Right kidney (tissue), 9 donors: Measurements from ENCODE around the gene TRIM77.
"Not testable (repeated sequence)": the region's sequence is repeated elsewhere in the genome, so short reads cannot be mapped to it uniquely, and the experiment has no call there.

ENCODE experiments used
- DNase-seq: peaks from one replicate; pipeline ENCODE4 v3.0.0-alpha.2; 2016
- long read RNA-seq, 8 donors: transcript quantifications; one replicate each; lab custom pipeline, GENCODE V29; 2026

Gene TRIM77, protein sequence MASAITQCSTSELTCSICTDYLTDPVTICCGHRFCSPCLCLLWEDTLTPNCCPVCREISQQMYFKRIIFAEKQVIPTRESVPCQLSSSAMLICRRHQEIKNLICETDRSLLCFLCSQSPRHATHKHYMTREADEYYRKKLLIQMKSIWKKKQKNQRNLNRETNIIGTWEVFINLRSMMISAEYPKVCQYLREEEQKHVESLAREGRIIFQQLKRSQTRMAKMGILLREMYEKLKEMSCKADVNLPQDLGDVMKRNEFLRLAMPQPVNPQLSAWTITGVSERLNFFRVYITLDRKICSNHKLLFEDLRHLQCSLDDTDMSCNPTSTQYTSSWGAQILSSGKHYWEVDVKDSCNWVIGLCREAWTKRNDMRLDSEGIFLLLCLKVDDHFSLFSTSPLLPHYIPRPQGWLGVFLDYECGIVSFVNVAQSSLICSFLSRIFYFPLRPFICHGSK
- long read RNA-seq, donor 1: 0 reads
- long read RNA-seq, donor 2: 0 reads
- long read RNA-seq, donor 3: 0 reads
- long read RNA-seq, donor 4: 0 reads
- long read RNA-seq, donor 5: 0 reads
- long read RNA-seq, donor 6: 0 reads
- long read RNA-seq, donor 7: 0 reads
- long read RNA-seq, donor 8: 0 reads

DNA sequence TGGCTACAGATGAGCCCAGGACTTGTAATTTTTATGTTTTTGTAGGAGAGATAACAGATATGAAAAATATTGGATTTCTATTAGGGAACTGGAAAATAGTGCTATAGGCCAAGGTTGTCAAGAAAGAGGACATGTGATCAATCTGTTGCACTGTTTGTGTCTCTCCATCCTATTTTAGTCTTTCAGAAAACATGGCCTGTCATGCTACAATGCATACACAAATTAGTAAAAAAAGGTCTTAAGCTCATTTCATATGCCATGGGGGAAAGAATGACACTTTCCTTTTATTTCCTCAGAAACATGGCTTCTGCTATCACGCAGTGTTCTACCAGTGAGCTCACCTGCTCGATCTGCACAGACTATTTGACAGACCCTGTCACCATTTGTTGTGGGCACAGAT, at the start of gene TRIM77:
Gene TRIM77 (plus strand): TSS at position 301 of the 400 bp plus-strand sequence. CDS start 0 bp downstream, at position 301.
- not testable (repeated sequence) for DNase-seq

DNA sequence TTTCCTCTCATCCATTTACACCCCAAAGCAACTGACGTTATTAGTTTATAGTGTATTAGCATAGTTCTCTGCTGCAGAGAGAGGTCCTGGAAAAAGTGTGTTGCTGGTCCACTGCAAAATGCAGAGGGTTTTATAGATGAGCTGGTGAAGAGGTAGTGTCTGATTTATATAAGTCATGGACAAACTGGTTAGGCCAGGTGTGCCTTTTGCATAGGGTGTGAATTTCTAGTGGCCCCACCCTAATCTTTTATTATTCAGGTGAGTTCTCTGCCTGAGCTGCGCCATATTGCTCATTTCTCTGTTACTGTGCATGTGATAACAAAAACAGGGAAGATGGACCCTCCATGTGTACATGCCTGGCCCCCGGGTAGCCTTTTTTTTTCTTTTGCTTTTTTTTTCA, 43.1 kb upstream of the TRIM77 start:
- DNase-seq: no peak

DNA sequence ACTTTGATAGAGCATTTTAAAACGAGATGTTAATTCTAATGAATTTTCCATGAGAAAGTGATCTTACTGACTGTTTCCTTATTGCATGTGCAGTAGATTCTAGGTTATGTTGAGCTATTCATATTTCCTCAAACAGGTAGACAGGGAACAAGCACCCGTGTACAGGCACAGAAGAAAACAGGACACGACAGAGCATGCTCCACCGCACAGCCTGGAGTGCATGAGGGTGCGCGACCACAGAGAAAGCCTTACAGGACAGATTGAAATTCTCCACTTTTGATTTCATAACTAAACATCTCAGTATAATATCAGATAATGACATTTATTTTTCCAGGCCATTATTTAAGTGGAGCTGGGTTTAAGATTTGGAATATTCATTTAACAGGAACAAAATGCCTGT, 41.9 kb upstream of the TRIM77 start:
- not testable (repeated sequence) for DNase-seq

DNA sequence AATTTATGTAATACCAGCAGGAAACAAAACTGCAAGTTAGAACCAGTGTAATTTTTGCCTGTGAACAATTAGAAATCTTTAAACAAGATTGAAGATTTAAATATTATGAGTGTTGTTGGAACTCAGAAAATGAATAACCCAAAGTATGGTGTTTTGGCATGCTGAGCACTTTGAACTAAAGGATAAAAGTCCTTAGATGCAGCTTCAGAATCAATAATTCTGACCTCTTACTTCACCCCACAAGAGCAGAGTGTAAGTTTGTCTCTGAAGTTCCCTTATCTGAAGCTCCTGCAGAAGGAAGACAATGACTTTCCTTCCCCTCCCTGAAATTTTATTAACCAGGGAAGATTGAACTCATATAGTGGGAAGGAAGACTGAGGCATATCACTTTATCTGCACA, 40.5 kb upstream of the TRIM77 start:
- not testable (repeated sequence) for DNase-seq

DNA sequence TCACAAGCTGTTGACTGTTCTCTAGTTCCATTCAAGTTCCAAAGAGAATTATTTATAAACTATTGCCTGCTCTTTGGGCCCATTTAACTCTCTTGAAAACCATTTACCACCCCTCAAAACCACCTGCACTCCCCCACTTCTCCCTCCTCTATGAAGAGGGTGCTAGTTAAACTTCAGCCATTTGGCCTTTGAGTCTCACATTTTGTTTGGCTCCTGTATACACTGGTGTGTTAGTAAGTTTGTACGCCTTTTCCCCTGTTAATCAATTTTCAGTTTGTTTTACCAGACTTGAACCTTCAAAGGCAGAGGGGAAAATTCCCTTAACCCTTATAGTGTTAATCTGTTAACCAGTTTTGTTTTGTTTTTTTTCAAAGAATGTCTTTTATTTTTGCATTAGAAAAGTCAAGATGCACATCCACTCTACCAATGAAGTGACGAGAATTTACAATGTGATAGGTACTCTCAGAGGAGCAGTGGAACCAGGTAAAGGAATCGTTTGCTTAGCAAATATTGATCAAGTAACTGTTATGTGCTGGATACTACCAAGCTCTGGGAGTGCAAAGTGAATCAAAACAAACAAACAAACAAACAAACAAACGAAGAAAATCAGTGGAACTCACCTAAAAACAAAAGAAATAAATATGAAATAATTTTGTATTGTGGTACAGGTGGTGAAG, 40.0 kb upstream of the TRIM77 start:
- not testable (repeated sequence) for DNase-seq

DNA sequence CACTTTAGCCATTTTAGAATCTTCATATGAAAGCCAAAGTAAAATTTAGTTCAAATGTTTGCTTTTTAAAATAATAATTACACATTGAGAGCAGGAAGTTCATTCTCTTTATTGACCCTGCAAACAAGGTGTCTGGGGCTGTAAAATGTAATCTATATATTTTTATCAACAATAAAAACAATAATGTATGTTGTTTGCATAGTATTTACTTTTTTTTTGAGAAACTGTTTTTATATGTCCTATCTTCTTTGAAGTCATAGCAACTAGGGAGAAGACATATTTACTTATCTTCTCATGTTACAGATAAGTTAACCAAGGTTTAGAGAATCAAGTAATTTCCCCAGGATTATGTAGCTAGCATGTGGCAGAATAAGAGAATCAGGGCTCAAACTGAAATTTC, 37.6 kb upstream of the TRIM77 start:
- not testable (repeated sequence) for DNase-seq

DNA sequence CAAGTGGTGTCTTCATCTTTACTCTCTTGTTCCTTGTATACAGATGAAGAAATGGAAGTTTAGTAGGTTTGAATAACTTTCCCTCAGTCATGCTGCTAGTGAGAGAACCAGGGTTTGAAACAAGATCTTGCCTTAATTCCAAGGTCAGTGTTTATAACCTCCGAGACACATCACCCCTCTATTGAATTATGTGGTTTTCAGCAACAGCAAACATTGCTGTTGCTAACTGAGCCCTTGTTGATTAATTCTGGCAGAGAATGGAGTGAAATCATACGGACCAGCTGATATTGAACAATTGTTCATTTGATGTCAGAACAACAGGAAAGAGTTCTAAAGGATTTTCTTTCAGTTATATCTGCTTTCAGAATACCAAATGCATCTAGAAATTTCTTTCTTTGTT, 36.7 kb upstream of the TRIM77 start:
- not testable (repeated sequence) for DNase-seq

DNA sequence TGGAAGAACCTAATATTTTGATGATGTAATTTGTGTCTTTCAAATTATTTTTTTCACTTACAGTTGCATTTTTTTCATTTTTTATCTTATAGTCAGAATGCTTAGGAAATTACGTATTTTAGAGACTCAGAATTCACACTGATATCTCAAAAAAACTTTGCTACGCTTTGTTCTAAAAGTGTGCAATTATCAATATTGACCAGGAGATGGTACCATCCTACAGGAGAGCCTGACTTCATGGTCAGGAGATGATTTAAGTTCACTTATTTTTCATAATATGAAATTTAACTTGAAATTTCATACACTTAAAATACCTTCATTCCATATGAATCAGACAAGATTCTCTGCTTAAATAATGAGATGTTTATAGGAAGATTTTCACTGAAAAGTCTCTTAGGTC, 34.7 kb upstream of the TRIM77 start:
- DNase-seq: not testable (repeated sequence)

DNA sequence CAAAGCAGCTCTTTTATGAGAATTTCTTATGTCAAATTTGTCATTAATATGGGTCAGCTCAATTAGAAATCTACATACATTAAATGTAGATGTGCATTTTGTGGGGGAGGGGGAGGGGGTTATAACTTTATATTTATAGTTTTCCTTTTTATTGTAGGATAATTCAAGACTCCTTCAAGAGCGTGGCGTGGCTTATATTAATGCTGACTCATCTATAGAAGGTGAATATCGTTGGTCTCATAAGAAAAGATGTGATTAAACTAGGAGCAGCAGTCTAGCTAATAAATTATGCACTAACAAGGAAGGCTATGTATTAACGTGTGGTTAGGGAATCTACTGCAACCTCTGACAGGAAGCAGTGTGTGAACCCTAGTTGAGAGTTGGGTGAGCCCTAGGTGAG, 34.2 kb upstream of the TRIM77 start:
- not testable (repeated sequence) for DNase-seq

DNA sequence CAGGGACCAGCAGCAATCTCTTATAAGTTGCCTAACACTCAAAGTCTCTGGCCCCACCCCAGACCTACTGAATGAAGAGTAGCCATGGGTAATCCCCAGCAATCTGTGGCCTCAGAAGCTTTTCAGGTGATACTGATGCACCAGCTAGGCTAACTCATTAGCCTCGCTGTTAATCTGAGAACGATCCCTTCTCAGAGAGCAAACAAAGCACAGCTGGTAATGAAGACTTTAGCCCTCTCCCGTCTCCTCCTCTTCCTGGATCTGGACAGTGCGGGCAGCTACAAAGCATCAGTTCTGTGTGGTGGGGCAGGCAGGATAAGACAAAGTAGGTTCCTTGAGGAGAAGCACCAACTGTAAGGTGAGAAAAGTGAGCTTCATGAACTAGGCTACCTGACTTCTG, 3.0 kb upstream of the TRIM77 start:
- not testable (repeated sequence) for DNase-seq

DNA sequence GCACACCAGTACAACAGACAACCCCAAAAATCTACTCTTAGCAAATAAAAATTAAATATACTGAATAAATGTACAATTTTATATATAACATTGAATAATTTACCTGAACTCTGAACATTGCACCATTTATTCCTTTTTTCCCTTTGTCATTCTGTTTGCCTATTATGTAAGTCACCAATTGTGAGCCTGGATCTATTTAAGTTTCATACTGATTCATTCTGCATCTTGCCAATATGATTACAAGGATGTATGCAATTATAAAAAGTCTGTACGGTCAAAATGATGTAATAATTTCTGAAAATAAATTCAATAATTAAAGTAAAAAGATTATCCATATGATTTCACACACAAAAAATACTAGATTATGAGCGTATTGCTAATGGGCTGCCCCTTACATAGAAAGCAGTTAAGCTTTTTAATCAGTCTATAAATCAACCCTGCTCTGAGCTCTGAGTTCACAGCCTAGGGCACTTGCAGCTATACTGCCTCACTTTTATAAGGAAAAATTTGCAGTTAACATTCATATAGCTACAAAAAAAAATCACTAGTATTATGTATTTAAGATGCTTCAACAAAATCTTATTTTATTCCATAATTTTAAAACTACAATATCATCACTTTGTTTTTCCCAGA, 14.9 kb downstream of the TRIM77 start:
- DNase-seq: not testable (repeated sequence)

DNA sequence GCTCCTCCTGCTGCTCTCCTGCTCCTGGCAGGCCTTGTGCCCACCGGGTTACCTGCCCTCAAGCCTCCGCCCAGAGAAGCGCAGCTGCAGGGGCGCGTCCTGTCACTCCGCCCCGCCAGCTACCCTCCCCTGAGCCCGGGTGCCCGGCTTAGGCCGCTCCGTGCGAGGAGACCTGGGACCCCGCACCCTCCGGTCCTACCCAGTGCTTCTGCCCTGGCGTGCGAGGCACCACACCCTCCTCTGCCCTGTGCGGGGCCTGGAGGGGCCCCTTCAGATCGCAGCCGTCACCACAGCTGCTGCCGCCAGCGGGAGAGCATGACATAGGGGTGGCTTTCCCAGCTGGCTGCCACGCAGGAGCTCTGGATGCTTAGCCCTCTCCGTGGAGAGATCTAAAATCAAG, 20.1 kb downstream of the TRIM77 start:
- not testable (repeated sequence) for DNase-seq

DNA sequence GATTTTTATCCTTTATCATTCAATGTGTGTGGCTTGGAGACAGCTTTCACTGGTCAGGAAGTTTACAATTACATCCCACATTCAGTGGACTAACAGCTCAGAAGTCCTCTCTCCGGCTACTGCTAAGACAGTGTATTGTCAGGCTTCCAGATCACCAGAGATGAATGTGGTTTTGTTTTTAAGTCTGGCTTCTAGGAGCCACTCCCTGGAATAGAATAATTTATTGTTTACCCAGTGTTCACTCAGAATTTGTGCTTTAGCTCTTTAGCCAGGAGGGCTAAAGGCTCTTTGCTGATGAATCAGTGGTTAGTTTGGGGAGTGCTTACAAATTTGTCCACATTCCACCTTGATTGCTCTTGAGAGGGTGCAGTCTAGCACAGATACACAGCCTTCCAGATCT, 26.5 kb downstream of the TRIM77 start:
- DNase-seq: no peak

DNA sequence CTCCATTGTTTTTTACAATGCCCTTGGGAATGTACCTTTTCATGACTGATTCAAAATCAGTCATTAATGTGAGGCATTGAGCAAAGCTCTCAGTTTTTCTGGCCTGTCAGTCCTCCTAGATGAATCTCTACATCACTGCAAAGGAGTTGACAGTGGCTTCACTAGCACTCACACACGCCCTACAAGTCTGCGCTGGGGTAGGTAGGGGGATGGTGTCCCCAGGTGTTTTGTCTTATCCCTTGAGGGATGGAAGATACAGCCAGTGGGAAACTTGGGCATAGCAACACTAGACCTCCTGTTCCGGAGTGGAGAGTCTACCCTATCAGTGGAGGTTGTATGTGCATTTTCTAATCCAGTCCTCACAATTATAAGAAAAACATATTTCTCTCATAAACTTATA, 27.0 kb downstream of the TRIM77 start:
- DNase-seq: no peak

DNA sequence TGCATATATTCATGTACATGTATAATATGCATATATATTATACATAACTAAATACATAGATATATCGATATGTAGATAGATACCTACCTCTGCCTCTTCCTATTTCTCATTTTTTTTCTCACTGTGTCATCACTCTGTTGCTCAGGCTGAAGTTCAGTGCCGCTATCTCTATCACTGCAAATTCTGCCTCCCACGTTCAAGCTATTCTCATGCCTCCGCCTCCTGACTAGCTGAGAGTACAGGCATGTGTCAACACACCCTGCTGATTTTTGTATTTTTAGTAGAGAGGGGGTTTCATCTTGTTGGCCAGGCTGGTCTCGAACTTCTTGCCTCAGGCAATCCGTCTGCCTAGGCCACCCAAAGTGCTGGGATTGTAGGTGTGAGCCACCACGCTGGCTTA, 31.3 kb downstream of the TRIM77 start:
- not testable (repeated sequence) for DNase-seq

DNA sequence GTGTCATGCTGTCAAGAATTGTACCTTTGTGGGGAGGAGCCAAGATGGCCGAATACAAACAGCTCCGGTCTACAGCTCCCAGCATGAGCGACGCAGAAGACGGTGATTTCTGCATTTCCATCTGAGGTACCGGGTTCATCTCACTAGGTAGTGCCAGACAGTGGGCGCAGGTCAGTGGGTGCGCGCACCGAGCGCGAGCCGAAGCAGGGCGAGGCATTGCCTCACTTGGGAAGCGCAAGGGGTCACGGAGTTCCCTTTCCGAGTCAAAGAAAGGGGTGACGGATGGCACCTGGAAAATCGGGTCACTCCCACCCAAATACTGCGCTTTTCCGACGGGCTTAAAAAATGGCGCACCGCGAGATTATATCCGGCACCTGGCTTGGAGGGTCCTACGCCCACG, 34.1 kb downstream of the TRIM77 start:
- DNase-seq: not testable (repeated sequence)

DNA sequence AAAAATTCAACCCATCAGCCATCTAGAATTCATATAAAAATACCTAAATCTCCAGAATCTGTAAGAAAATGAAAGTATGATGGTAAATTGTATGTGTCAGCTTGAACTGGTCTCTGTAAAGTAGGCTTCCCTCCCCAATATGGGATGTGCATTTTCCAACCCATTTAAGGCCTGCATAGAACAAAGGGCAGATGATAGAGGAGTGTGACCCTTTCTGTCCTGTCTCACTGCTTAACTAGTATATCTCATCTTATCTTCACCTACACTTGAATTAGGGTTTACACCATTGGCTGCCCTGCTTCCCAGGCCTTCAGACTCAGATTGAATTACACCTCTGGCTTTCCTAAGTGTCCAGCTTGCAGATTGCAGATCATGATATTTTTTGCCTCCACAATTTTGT, 40.7 kb downstream of the TRIM77 start:
- not testable (repeated sequence) for DNase-seq
